Erythroblast (primary cell): Measurements from ENCODE around the gene PHKB.

Experiments used
- GATA1 ChIP-seq: IDR thresholded peaks from 2 replicates; pipeline ENCODE4 v1.6.1; 2011; ENCODE audit warnings: low read depth, mild to moderate bottlenecking, control low read depth, low read length, moderate library complexity
- POLR2A ChIP-seq: IDR thresholded peaks from 2 replicates; pipeline ENCODE4 v1.6.1; 2011; ENCODE audit warnings: mild to moderate bottlenecking, low read length

GRCh38 chr16:47413041-47413440 is 48.1 kb upstream of the PHKB start:
- TF ChIP-seq POLR2A (no peak), GATA1 (no peak)
